Smooth muscle cell (in vitro differentiated cells): ENCODE results near the gene CCT8. TPM values are rescaled to one million over a fixed set of nuclear protein-coding genes. Genes with fewer than 3 reads are reported as not detected.

Source experiments
- DNase-seq: peaks from one replicate; lab custom pipeline; 2025; ENCODE audit not compliant: unreplicated experiment; lab: John Stamatoyannopoulos, UW
- H2AFZ ChIP-seq: fragments of 200-600 bp; sonication (generic); 2 replicates; pipeline ENCODE4 v1.6.0; 2016; ENCODE audit warnings: antibody characterized with exemption, low read depth, mild to moderate bottlenecking
- H3F3A ChIP-seq: fragments of 200-600 bp; sonication (generic); 2 replicates; pipeline ENCODE4 v1.6.0; 2017; ENCODE audit warnings: antibody characterized with exemption, low read depth
- H3K27ac ChIP-seq: fragments of 200-600 bp; sonication (generic); 2 replicates; pipeline ENCODE4 v1.5.1; 2016; ENCODE audit warnings: low read depth, mild to moderate bottlenecking
- H3K27me3 ChIP-seq: fragments of 200-600 bp; sonication (generic); 2 replicates; pipeline ENCODE4 v1.6.1; 2016; ENCODE audit warnings: low read depth, mild to moderate bottlenecking
- H3K36me3 ChIP-seq: fragments of 200-600 bp; sonication (generic); 2 replicates; pipeline ENCODE4 v1.5.1; 2016; ENCODE audit warnings: low read depth
- H3K4me1 ChIP-seq: fragments of 200-600 bp; sonication (generic); 2 replicates; pipeline ENCODE4 v1.5.1; 2016; ENCODE audit warnings: low read depth
- H3K4me2 ChIP-seq: fragments of 200-600 bp; sonication (generic); 2 replicates; pipeline ENCODE4 v1.6.0; 2016; ENCODE audit warnings: mild to moderate bottlenecking
- H3K4me3 ChIP-seq: fragments of 200-600 bp; sonication (generic); 2 replicates; pipeline ENCODE4 v1.5.1; 2016; ENCODE audit warnings: mild to moderate bottlenecking
- H3K79me2 ChIP-seq: fragments of 200-600 bp; sonication (generic); 2 replicates; pipeline ENCODE4 v1.6.0; 2016; ENCODE audit warnings: low read depth, mild to moderate bottlenecking
- H3K9ac ChIP-seq: fragments of 200-600 bp; sonication (generic); 2 replicates; pipeline ENCODE4 v1.6.0; 2016; ENCODE audit warnings: low read depth
- H3K9me3 ChIP-seq: fragments of 200-600 bp; sonication (generic); replicated peaks from 2 replicates; pipeline ENCODE4 v1.5.1; 2016; ENCODE audit warnings: low read depth
- H4K20me1 ChIP-seq: fragments of 200-600 bp; sonication (generic); 2 replicates; pipeline ENCODE4 v1.6.0; 2016; ENCODE audit warnings: low read depth
- CTCF ChIP-seq: fragments of 200-600 bp; sonication (generic); IDR thresholded peaks from 2 replicates; pipeline ENCODE4 v1.5.1; 2017; ENCODE audit warnings: borderline replicate concordance, mild to moderate bottlenecking, antibody characterized with exemption; ENCODE audit not compliant: insufficient read depth, poor library complexity, severe bottlenecking
- WGBS: methylation state at CpG from one replicate; pipeline ENCODE4 v1.1.7; 2016; ENCODE audit warnings: low lambda C conversion rate; 5-methylcytosine and 5-hydroxymethylcytosine counted together
- polyA plus RNA-seq: library from polyadenylated mRNA; unstranded; fragments of >200 nt; fragmentation: Nextera tagmentation; extraction: Ambion mirVana; gene quantifications from 2 replicates; pipeline ENCODE4 v1.2.1, GENCODE V29; 2016
- total RNA-seq: library from RNA; depleted of rRNA; stranded (reverse); fragments of >200 nt; gene quantifications from 2 replicates; pipeline ENCODE4 v1.2.3, GENCODE V29; 2014

CCT8 gene
- total and polyA plus RNA-seq, 2 experiments from 2014 or later, result 125 to 184 TPM

GRCh38 chr21:29053656-29054055, 19.8 kb downstream of the CCT8 start:
- H3K36me3 ChIP-seq, result peaks cover 6% of the 10 kb centered on the region
- H3K79me2 ChIP-seq, result no peaks in the 10 kb centered on the region
- H4K20me1 ChIP-seq, result peaks cover 11% of the 10 kb centered on the region
- H3K27ac ChIP-seq, result peak overlapping the region; percentile 17
- no peak overlapping the region for H3K4me3 ChIP-seq
- peaks cover 18% of the 10 kb centered on the region for H3F3A ChIP-seq
- DNase-seq, result no peak
- H3K9ac ChIP-seq, result no peak overlapping the region
- TF ChIP-seq CTCF, result no peak
- H3K4me2 ChIP-seq, result no peak overlapping the region
- H3K27me3 ChIP-seq, result no peaks in the 10 kb centered on the region
- WGBS, result 90% methylated on average over 4 of the region's 4 CpGs
- H2AFZ ChIP-seq, result no peak overlapping the region
- no peaks in the 10 kb centered on the region for H3K9me3 ChIP-seq
- H3K4me1 ChIP-seq, result no peaks in the 10 kb centered on the region

- Histone ChIP-seq H3K4me2 (no peak overlapping the region), H3K4me1 (no peaks in the 10 kb centered on the region), H2AFZ (no peak overlapping the region), H3K27ac (peak overlapping the region; percentile 17), H4K20me1 (peaks cover 11% of the 10 kb centered on the region), H3K4me3 (no peak overlapping the region), H3K79me2 (no peaks in the 10 kb centered on the region), H3K9me3 (no peaks in the 10 kb centered on the region), H3F3A (peaks cover 16% of the 10 kb centered on the region), H3K27me3 (no peaks in the 10 kb centered on the region), H3K9ac (no peak overlapping the region), H3K36me3 (peaks cover 8% of the 10 kb centered on the region)
- TF ChIP-seq CTCF, result no peak
- 96% methylated on average over 5 of the region's 5 CpGs for WGBS
- DNase-seq, result no peak
Observed at GRCh38 chr21:29053011-29053553, 20.4 kb downstream of the CCT8 start.

- Histone ChIP-seq H3K4me3 (no peak overlapping the region), H4K20me1 (peaks cover 8% of the 10 kb centered on the region), H3K4me1 (no peaks in the 10 kb centered on the region), H3K4me2 (no peak overlapping the region), H3K27me3 (no peaks in the 10 kb centered on the region), H3K9me3 (no peaks in the 10 kb centered on the region), H2AFZ (no peak overlapping the region), H3K79me2 (no peaks in the 10 kb centered on the region), H3K27ac (no peak overlapping the region), H3K9ac (no peak overlapping the region), H3F3A (peaks cover 14% of the 10 kb centered on the region), H3K36me3 (peaks cover 9% of the 10 kb centered on the region)
- WGBS, result 97% methylated on average over 5 of the region's 5 CpGs
- DNase-seq, result no peak
- TF ChIP-seq CTCF, result no peak
Observed at GRCh38 chr21:29052224-29052623, 21.2 kb downstream of the CCT8 start.

- no peak for DNase-seq
- no peaks in the 10 kb centered on the region for H3K27me3 ChIP-seq
- H3K9me3 ChIP-seq, result no peaks in the 10 kb centered on the region
- H3K4me1 ChIP-seq, result no peaks in the 10 kb centered on the region
- peaks cover 5% of the 10 kb centered on the region for H3K79me2 ChIP-seq
- no peak overlapping the region for H3K4me2 ChIP-seq
- no peak for TF ChIP-seq CTCF
- H3F3A ChIP-seq, result no peaks in the 10 kb centered on the region
- no peak overlapping the region for H3K4me3 ChIP-seq
- H3K9ac ChIP-seq, result no peak overlapping the region
- no peak overlapping the region for H2AFZ ChIP-seq
- 100% methylated on average over 1 of the region's 1 CpG for WGBS
- no peaks in the 10 kb centered on the region for H4K20me1 ChIP-seq
- no peak overlapping the region for H3K27ac ChIP-seq
- peaks cover 32% of the 10 kb centered on the region for H3K36me3 ChIP-seq
Observed at GRCh38 chr21:29034678-29035077, 38.8 kb downstream of the CCT8 start.
